NCI-H1105 treated with DMSO at 0.1 percent for 48 hours (cell line): ENCODE results near the gene NPIPA8.
"Not testable (repeated sequence)": the region's sequence is repeated elsewhere in the genome, so short reads cannot be mapped to it uniquely, and the experiment has no call there.

Experiments
- DNase-seq: peaks from one replicate; lab custom pipeline; 2025; lab: John Stamatoyannopoulos, UW

Gene NPIPA8

DNA sequence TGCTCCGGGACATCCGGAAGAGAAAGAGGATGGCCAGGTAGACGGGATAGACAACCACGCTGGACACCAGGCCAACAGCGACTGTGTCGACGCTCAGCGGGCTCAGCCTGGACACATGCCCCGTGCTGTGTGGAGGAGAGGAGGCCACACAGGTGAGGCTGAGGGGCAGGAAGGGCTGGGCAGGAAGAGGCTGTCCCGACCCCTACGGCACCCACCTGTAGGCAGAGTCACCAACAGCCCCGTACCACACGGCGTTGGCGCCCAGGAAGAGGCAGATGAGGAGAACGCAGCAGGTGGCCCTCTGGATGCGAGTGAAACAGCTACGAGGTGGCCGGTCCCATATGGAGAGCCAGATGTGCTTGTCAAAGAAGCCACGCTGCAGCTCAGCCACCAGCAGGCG is at the start of gene NPIPA8:
Gene NPIPA8, minus strand, starts transcription at position 101 of the 400 bp plus-strand sequence. CDS start 4,074 bp downstream, outside the sequence.
- not testable (repeated sequence) for DNase-seq

DNA sequence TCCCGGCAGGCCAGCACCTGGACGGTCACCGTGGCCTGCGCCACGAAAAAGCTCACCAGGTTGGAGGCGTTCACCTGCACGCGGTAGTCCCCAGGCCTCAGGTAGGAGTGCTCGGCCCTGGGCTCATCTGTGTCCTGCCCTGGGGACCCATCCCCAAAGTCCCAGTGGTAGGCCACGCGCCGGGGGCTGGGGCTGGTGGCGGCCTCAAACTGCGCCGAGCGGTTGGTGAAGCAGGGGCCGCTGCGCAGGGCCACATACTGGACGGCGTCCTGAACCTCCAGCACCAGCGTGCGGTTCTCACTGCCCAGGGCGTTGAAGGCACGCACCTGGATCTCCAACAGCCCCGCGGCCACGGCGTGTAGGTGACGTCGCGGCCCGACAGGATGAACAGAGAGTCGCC is 48.7 kb upstream of the NPIPA8 start:
- not testable (repeated sequence) for DNase-seq

DNA sequence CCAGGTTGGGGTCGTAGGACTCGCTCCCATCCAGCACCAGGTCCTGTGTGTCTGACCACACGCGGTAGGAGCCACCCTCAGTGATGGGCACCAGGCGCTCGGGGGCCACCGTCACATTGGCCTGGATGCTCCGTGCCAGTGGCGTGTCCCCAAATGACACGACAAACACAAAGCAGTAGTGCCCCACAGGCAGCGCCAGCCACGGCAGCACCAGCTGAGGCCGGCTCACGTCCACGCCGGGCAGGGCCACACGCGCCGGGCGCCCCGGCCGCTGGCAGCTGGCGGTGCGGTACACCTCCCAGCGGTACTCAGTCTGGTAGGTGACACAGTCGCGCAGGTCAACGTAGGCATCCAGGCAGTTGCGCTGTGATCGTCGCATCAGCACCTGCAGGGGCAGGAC is 48.3 kb upstream of the NPIPA8 start:
- DNase-seq: not testable (repeated sequence)

GRCh38 chr16:18384098-18384636 is 47.6 kb upstream of the NPIPA8 start:
- DNase-seq: not testable (repeated sequence)

- DNase-seq: not testable (repeated sequence)
Observed at GRCh38 chr16:18382696-18383095, 46.2 kb upstream of the NPIPA8 start.

DNA sequence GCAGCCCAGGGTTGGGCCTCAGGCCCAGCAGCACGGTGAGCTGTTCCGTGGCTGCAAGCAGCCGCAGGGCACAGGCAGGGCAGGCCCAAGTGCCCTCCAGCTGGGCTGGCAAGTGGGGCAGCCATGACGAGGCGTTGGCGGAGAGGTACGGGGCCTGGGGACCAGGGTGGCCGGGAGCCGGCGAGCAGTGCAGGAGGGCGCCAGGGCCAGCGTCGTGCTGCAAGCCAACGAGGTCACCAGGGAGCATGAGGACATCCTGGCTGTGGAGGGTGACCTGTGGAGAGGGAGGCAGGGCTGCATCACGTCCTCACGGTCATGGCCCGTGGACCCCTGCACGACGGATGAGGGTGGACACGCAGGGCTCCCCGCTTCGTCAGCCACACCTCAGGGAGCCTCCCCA is 11.2 kb upstream of the NPIPA8 start:
- not testable (repeated sequence) for DNase-seq

DNA sequence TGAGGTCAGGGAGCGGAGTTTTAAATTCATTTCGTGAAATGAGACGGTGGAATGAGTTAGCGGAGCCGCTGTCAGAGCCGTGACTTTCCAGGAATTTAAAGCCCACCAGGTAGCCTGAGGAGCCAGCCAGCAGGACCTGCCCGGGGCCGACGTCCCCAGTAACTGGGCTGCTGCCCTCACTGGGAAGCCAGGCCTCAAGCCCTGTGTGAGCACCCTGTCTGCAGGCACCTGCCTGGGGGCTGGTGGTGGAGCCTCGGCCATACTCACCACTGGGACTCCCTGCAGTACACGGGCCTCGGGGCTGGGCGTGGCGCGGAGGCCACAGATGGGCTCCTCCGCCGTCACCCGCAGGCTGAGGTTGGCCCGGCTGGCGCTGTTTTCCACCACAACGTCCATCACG is 10.5 kb upstream of the NPIPA8 start:
- not testable (repeated sequence) for DNase-seq

DNA sequence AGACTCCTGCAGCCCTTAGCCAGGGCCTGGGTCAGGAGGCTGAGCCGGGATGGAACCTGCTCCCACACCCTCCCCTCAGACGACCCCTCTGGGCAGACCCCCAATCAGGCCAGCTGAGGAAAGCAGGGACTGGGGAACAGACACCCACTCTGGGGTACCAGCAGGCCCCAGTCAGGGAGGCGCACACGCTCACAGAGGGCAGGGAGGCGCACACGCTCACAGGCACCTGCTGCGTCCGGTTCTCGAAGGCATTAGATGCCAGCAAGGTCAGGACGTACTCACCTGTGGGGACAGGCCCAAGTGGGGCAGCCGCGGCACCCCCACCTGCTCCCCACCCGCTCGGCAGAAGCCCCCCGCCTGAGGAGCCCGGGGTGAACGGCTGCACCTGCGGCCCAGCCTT is 8.1 kb upstream of the NPIPA8 start:
- not testable (repeated sequence) for DNase-seq

DNA sequence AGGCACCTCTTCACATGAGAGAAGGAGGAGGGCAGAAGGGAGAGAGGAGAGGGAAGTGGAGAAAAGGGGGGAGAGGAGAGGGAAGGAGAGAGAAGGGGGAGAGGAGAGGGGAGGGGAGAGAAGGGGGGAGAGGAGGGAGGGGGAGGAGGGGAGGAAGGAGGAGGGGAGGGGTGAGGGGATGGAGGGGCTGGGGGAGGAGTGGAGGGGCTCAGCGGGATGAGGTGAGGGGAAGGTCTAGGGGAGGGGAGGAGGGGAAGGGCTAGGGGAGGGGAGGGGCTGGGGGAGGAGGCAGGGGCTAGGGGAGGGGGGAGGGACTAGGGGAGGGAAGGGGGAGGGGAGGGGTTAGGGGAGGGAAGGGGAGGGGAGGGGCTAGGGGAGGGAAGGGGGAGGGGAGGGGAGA is 5.5 kb upstream of the NPIPA8 start:
- DNase-seq: not testable (repeated sequence)

- not testable (repeated sequence) for DNase-seq
Observed at GRCh38 chr16:18341417-18341960, 5.0 kb upstream of the NPIPA8 start.

GRCh38 chr16:18339210-18339609 is 2.7 kb upstream of the NPIPA8 start:
- not testable (repeated sequence) for DNase-seq

- DNase-seq: not testable (repeated sequence)
Observed at GRCh38 chr16:18311811-18312210, 24.7 kb downstream of the NPIPA8 start.

DNA sequence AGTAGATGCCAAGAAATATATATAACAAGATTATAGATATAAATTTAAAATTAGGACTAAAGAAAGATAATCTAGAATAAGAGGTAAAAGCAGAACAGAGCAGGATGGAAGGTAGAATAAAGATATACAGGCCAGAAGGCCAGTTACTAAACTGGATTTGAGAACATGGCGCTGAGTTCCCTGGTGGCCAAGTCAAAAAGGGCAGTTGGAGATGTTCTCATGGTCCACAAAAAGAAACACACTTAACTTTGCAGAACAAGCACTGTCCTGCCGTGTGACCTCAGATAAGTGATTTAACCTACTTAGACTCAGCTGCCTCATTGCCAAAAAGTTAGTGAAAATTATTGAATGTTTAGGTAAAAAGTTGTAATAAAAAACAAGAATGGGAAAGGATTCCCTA is 27.4 kb downstream of the NPIPA8 start:
- not testable (repeated sequence) for DNase-seq

DNA sequence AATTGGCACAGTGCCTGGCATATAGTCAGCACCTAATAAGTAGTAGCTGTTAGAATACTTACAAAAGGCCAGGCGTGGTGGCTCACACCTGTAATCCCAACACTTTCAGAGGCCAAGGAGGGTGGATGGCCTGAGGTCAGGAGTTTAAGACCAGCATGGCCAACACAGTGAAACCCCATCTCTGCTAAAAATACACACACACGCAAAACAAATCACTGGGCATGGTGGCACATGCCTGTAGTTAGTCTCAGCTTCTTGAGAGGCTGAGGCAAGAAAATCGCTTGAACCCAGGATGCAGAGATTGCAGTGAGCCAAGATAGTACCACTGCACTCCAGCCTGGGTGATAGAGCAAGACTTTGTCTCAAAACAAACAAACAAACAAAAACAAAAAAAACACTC is 29.3 kb downstream of the NPIPA8 start:
- not testable (repeated sequence) for DNase-seq

GRCh38 chr16:18306066-18306465 is 30.5 kb downstream of the NPIPA8 start:
- DNase-seq: not testable (repeated sequence)

GRCh38 chr16:18303059-18303706 is 33.4 kb downstream of the NPIPA8 start:
- DNase-seq: not testable (repeated sequence)

DNA sequence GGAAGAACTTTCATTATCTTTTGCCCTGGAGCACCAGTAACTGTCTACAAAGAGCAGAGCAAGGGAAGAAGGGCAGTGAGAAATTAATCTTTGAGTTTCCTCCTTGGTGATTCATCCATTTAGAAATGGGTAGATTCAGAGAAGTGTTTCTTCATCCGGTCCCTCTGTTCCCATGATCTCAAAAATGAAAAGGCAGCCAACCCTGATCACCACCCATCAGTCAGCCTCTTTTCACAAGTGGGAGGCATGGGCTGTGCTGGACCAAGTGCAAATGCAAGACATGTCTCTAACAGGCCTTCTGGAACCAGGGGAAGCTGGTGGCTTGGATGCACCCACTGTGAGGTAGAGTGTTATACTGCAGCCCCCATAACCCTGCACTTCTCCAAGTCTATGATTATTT is 38.8 kb downstream of the NPIPA8 start:
- DNase-seq: not testable (repeated sequence)

- not testable (repeated sequence) for DNase-seq
Observed at GRCh38 chr16:18296931-18297330, 39.6 kb downstream of the NPIPA8 start.

- not testable (repeated sequence) for DNase-seq
Observed at GRCh38 chr16:18294371-18294770, 42.2 kb downstream of the NPIPA8 start.

DNA sequence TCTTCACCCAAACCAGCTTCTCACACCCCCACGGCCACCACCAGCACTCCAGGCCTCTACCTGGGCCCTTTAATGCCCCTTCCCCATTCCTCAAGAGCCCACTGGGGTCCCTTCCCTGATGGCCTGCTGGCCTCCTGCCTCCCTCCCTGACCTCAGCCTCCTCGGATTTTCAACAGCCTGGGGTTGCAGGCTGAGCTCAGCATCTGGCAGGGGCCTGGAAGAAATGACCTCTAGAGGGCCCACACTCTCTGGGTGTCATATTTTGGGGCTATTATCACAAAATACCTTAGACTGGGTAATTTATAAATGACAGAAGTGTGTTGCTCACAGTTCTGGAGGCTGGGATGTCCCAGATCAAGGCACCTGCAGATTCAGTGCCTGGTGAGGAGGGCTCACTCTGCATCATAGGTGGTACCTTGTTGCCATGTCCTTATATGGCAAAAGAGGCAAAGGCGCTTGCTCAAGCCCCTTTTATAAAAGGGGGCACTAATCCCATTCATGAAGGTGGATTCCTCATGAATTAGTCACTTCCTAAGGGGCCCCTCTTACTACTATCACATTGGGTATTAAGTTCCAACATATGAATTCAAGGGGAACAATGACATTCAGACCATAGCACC is 43.1 kb downstream of the NPIPA8 start:
- DNase-seq: not testable (repeated sequence)

DNA sequence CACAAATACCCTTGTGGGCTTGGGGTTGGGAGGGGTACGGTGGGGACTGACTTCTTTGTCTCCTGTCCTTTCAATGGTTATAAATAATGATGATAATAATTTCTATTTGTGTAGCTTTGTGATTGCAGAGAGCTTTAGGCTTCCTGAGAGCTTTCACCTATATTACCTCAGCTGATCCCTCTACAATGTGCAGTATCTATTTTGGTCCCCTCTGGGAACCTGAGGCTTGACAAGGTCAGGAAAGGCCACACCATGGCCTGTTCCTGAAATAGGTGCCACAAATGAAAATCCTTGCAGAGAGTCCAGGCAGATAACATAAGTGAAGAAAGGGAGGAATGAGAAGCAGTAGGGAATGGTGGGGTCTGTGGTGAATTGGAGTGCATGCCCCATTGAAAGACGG is 45.6 kb downstream of the NPIPA8 start:
- DNase-seq: not testable (repeated sequence)

DNA sequence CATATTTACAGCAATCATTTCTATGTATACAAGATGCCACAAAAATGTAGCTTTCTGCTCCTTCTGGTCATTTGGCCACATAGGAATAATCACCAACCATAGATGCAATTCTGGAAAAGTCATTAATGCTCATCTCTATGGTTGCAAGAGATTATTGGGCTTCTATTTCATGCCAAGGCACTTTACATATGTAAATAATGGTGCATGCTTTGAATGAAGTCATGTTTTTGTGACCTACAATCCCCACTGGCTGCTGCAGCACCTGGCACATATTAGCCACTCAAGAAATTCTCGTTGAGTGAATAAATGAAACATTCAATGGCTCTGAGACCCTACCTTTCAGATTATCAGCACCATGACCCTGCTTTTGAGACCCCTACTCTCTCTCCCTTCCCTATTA is 50.2 kb downstream of the NPIPA8 start:
- DNase-seq: not testable (repeated sequence)

GRCh38 chr16:18280319-18280718 is 56.2 kb downstream of the NPIPA8 start:
- not testable (repeated sequence) for DNase-seq
